Measurements from ENCODE around the gene CHKA.

CHKA gene

DNA sequence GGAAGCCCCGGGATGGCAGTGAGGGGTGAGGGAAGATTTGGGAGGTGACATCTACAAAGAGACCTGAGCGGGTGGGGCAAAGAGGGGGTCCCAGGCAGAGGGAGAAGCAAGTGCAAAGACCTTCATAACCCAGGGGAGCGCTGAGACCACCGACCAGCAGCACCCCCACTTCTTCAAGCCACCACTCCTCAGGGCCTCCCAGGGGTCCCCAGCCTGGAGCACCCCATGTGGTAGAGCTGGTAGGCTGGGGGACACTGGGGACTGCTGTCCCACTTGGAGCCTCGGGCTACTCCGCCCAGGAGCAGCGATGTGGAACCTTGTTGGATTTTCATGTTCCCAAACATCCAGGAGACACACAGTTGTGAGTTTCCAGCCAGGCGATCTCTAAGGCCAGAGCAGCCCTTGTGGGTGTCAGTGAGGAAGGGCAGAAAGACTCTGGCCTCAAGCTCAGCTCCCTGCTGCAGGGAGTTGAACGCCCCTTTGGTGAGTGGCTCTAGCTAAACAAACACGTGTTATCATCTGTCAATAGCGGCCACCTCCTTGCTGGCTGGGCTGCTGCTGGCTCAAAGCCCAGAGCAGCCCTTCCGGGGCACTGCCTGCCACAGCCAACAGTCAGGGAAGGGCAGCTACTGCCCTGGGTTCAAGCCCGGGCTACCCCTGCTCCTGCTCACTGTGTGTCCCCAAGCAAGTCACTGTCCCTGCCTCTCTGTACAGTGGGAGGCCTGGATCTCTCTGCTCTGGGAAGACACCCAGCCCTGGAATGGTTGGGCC lies 25.7 kb upstream of the CHKA start:
- Mint-ChIP-seq H3K36me3 (ENCODE audit: low read depth) (no peaks in the 10 kb centered on the region), H3K27me3 (ENCODE audit: low read depth) (no peaks in the 10 kb centered on the region), H3K4me1 (peaks cover 7% of the 10 kb centered on the region), H3K9me3 (no peaks in the 10 kb centered on the region), H3K27ac (no peak overlapping the region), H3K4me3 (no peak overlapping the region)
- TF ChIP-seq, protein P1, sequence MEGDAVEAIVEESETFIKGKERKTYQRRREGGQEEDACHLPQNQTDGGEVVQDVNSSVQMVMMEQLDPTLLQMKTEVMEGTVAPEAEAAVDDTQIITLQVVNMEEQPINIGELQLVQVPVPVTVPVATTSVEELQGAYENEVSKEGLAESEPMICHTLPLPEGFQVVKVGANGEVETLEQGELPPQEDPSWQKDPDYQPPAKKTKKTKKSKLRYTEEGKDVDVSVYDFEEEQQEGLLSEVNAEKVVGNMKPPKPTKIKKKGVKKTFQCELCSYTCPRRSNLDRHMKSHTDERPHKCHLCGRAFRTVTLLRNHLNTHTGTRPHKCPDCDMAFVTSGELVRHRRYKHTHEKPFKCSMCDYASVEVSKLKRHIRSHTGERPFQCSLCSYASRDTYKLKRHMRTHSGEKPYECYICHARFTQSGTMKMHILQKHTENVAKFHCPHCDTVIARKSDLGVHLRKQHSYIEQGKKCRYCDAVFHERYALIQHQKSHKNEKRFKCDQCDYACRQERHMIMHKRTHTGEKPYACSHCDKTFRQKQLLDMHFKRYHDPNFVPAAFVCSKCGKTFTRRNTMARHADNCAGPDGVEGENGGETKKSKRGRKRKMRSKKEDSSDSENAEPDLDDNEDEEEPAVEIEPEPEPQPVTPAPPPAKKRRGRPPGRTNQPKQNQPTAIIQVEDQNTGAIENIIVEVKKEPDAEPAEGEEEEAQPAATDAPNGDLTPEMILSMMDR (IDR thresholded peaks at IDR 0.05; ENCODE audit: unreplicated experiment in 3 of 3) = no peak

DNA sequence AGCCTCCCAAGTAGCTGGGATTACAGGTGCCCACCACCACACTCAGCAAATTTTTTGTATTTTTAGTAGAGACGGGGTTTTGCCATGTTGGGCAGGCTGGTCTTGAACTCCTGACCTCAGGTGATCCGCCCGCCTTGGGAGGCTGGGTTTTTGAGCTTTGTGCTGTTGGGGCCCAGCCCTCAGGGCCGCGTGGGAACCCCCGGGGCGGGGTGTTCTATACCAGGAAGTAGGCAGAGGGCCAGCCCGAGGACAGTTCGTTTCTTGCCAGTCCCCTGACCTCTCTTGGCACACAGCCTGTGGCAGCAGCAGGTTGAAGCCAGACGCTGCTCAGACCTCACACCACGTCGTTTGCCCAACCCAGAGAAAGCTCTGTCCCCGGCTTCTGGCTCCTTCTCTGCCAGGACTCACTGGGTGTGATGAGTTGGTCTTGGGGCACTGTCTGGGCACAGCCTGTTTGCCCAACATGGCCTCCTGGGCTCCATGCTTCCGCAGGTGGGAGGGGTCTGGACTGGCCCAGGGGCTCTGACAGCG lies 24.9 kb upstream of the CHKA start:
- peaks cover 7% of the 10 kb centered on the region for H3K4me1 Mint-ChIP-seq
- TF ChIP-seq, protein P1 (IDR thresholded peaks at IDR 0.05; ENCODE audit: unreplicated experiment in 3 of 3) = no peak
- no peaks in the 10 kb centered on the region for H3K9me3 Mint-ChIP-seq
- no peaks in the 10 kb centered on the region for H3K27me3 Mint-ChIP-seq (ENCODE audit: low read depth)
- H3K36me3 Mint-ChIP-seq (ENCODE audit: low read depth) = no peaks in the 10 kb centered on the region
- H3K27ac Mint-ChIP-seq = no peak overlapping the region
- no peak overlapping the region for H3K4me3 Mint-ChIP-seq

DNA sequence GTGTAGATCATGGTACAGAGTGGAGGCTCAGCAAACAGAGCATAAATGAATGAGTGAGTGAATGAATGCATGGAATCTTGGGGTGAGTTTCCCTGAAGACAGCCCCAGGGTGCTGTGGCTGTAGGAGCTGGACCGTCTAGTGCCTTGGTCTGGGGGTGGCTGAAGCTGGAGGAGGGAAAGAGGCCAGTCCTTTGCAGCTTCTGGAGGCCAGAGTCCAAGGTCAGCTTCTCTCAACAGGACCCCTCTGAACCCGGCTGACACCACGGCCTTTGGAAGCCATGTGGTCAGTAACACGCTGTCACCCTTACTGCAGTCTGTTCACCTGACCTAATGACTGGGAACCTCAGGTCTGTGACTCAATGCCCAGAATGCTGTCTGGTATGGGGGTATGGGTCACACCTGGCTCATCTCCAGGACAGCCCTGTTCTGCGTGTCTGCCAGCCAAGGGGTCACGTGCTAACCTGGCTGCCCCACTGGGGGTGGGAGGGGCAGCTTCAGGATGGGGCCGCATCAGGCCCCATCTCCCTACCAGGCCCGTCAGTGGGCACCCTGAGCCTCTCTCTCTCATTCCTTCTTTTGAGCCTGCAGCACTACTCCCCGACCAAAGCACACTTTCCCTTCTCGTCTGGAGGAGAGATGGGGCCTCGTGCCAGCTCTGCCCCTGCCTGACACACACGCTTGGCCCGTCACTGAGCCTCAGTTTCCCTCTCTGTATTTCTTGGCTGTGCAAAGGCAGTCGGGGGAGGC lies 24.1 kb upstream of the CHKA start:
- no peak overlapping the region for H3K4me3 Mint-ChIP-seq
- H3K4me1 Mint-ChIP-seq = peaks cover 9% of the 10 kb centered on the region
- H3K27me3 Mint-ChIP-seq (ENCODE audit: low read depth) = peaks cover 3% of the 10 kb centered on the region
- H3K36me3 Mint-ChIP-seq (ENCODE audit: low read depth) = no peaks in the 10 kb centered on the region
- TF ChIP-seq, protein P1 (IDR thresholded peaks at IDR 0.05; ENCODE audit: unreplicated experiment in 3 of 3) = no peak
- H3K27ac Mint-ChIP-seq = peak overlapping the region in 1 of 3 experiments; percentile 6
- H3K9me3 Mint-ChIP-seq = no peaks in the 10 kb centered on the region

DNA sequence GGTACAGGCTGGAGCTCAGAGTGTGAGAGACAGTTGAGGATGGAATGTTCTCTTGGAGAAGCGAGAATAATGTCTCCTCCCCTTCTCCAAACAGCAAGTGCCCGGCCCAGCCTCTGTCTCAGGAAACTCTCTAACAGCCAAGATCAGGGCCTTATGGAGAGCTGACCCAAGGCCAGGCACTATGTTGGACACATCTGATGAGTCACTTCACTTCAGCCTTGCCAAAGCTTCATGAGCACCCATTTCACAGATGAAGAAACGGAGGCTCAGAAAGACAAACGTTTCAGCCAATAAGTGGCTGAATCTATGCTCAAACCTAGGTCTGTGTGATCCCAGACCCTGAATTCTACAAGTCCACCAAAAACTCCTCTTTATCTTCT lies 22.1 kb upstream of the CHKA start:
- TF ChIP-seq, protein P1 (IDR thresholded peaks at IDR 0.05; ENCODE audit: unreplicated experiment in 3 of 3) = no peak
- H3K27ac Mint-ChIP-seq = no peak overlapping the region
- H3K4me3 Mint-ChIP-seq = no peak overlapping the region
- H3K27me3 Mint-ChIP-seq (ENCODE audit: low read depth) = peaks cover 4% of the 10 kb centered on the region
- H3K36me3 Mint-ChIP-seq (ENCODE audit: low read depth) = no peaks in the 10 kb centered on the region
- H3K9me3 Mint-ChIP-seq = no peaks in the 10 kb centered on the region
- H3K4me1 Mint-ChIP-seq = peaks cover 13% of the 10 kb centered on the region

DNA sequence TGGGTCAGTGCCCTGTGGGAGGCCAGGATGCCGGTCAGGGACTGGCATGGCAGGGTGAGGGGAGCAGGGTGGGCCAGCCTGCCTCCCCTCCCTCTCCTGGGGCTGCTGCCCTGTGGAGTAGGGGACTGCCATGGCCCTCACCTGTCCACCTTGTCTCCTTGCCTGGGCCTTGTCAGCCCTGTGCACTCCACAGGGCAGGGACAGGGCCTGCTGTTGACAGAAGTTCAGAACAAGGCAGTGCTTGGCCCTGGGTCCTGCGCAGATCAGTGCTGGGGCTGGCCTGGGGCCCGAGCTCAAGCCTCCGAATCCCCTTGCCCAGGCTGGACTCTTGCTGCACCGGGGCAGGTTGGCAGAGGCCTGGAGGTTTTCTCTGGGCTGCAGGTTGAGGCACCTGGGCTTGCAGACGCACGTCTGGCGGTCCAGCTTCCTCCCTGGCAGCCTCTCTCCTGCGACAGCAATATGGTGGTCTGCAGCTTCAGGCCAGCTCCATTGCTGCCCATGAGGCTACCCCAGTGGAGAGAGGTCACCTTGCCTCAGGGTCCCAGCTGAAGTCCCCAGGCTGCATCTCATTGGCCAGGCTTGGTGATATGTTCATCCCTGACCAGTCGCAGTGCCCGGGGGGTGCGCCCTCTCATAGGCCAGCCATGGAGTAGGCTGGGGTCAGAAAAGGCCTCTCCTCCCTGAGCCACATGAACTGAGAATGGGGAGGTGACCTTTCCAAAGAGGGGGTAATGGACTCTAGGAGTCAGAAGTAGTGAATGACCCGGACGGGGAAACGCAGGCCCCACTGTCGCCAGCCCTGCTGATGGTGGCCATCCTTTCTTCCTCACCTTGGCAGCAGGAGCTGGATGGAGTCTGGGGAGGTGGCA lies 21.5 kb upstream of the CHKA start:
- Mint-ChIP-seq H3K36me3 (ENCODE audit: low read depth) (peaks cover 2% of the 10 kb centered on the region), H3K27me3 (ENCODE audit: low read depth) (peaks cover 4% of the 10 kb centered on the region), H3K27ac (no peak overlapping the region), H3K4me1 (peaks cover 20% of the 10 kb centered on the region), H3K9me3 (peaks cover 3% of the 10 kb centered on the region), H3K4me3 (no peak overlapping the region)
- TF ChIP-seq, protein P1 (IDR thresholded peaks at IDR 0.05; ENCODE audit: unreplicated experiment in 3 of 3) = no peak

Data from nephron (organoid).